SK-N-SH treated with all-trans-retinoic acid at 6 μM for 48 hours (cell line): ENCODE data around the gene ACLY.

Experiments used
- ESRRG ChIP-seq: fragments of 250-450 bp; sonication (Bioruptor Pico); IDR thresholded peaks from 2 replicates; pipeline ENCODE4 v1.6.1; 2021; ENCODE audit warnings: mild to moderate bottlenecking
- ISL1 ChIP-seq: fragments of 250-450 bp; sonication (Bioruptor Pico); IDR thresholded peaks from 2 replicates; pipeline ENCODE4 v2.1.2; 2022; ENCODE audit warnings: mild to moderate bottlenecking, moderate library complexity
- TOX ChIP-seq: fragments of 250-450 bp; sonication (Bioruptor Pico); IDR thresholded peaks from 2 replicates; pipeline ENCODE4 v1.8.0; 2021; ENCODE audit warnings: mild to moderate bottlenecking, moderate library complexity, borderline replicate concordance
- ZC3H10 ChIP-seq: fragments of 250-450 bp; sonication (Bioruptor Pico); IDR thresholded peaks from 2 replicates; pipeline ENCODE4 v1.5.1; 2021; ENCODE audit warnings: mild to moderate bottlenecking, moderate library complexity
- ZFP3 ChIP-seq: fragments of 250-450 bp; sonication (Bioruptor Pico); IDR thresholded peaks from 2 replicates; pipeline ENCODE4 v1.5.0; 2020; ENCODE audit warnings: mild to moderate bottlenecking, moderate library complexity
- ZNF565 ChIP-seq: fragments of 450-650 bp; formaldehyde crosslinking; conservative IDR thresholded peaks from 2 replicates; pipeline ENCODE4 v1.5.0; 2020; ENCODE audit warnings: low read depth, mild to moderate bottlenecking, moderate library complexity
- TF ChIP-seq, protein P1 (sequence below): fragments of 250-450 bp; sonication (Bioruptor Pico); IDR thresholded peaks from 2 replicates; pipeline ENCODE4 v1.5.1; 2020; ENCODE audit warnings: low read depth, mild to moderate bottlenecking, moderate library complexity
- TF ChIP-seq, protein P2 (sequence below): fragments of 250-450 bp; sonication (Bioruptor Pico); IDR thresholded peaks from 2 replicates; pipeline ENCODE4 v1.8.0; 2020; ENCODE audit warnings: mild to moderate bottlenecking, moderate library complexity, borderline replicate concordance

DNA sequence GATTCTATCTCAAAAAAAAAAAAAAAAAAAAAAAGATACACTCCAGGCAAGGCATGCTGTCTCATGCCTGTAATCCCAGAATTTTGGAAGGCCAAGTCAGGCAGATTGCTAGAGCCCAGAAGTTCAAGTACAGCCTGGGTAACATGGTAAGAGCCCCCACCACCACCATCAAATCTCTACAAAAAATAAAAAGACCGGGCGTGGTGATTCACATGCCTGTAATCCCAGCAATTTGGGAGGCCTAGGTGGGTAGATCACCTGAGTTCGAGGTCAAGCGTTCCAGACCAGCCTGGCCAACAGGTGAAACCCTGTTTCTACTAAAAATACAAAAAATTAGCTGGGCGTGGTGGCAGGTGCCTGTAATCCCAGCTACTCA, 1.8 kb upstream of the ACLY start:
- TF ChIP-seq, protein P1, sequence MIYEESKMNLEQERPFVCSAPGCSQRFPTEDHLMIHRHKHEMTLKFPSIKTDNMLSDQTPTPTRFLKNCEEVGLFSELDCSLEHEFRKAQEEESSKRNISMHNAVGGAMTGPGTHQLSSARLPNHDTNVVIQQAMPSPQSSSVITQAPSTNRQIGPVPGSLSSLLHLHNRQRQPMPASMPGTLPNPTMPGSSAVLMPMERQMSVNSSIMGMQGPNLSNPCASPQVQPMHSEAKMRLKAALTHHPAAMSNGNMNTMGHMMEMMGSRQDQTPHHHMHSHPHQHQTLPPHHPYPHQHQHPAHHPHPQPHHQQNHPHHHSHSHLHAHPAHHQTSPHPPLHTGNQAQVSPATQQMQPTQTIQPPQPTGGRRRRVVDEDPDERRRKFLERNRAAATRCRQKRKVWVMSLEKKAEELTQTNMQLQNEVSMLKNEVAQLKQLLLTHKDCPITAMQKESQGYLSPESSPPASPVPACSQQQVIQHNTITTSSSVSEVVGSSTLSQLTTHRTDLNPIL (CRISPR knock-in tag): no peak
- TF ChIP-seq, protein P2, sequence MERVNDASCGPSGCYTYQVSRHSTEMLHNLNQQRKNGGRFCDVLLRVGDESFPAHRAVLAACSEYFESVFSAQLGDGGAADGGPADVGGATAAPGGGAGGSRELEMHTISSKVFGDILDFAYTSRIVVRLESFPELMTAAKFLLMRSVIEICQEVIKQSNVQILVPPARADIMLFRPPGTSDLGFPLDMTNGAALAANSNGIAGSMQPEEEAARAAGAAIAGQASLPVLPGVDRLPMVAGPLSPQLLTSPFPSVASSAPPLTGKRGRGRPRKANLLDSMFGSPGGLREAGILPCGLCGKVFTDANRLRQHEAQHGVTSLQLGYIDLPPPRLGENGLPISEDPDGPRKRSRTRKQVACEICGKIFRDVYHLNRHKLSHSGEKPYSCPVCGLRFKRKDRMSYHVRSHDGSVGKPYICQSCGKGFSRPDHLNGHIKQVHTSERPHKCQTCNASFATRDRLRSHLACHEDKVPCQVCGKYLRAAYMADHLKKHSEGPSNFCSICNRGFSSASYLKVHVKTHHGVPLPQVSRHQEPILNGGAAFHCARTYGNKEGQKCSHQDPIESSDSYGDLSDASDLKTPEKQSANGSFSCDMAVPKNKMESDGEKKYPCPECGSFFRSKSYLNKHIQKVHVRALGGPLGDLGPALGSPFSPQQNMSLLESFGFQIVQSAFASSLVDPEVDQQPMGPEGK (CRISPR knock-in tag): no peak
- no peak for TF ChIP-seq ESRRG (CRISPR knock-in tag)
- TF ChIP-seq ZFP3 (CRISPR knock-in tag): no peak
- no peak for TF ChIP-seq ZC3H10 (CRISPR knock-in tag)
- no peak for TF ChIP-seq TOX (CRISPR knock-in tag)
- TF ChIP-seq ISL1 (CRISPR knock-in tag): no peak
- TF ChIP-seq ZNF565: no peak
